Adrenal gland (tissue), 12 donors: ENCODE results near the gene ACOT11. TPM values are rescaled to one million over a fixed set of nuclear protein-coding genes. Genes with fewer than 3 reads are reported as not detected.

ENCODE experiments used
- DNase-seq, 7 donors: peaks; one replicate each; pipeline ENCODE4 v3.0.0-alpha.2; 2019 to 2020
- H3K27ac ChIP-seq, 5 donors: fragments of 200-600 bp; sonication (generic) in 4 of 5; 1 replicate in 3 of 5; 2 replicates in 2 of 5; pipeline versions ENCODE4 v1.5.1 to v1.8.0; 2016 to 2020; ENCODE audit warnings: mild to moderate bottlenecking in 1 of 5
- H3K27me3 ChIP-seq: fragments of 200-600 bp; 2 replicates; pipeline ENCODE4 v1.8.0; 2021
- H3K36me3 ChIP-seq, 2 donors: fragments of 200-600 bp; replicated peaks in 1 of 2; 1 replicate in 1 of 2; 2 replicates in 1 of 2; pipeline versions ENCODE4 v1.5.1 to v1.8.0; 2018 to 2022
- H3K4me1 ChIP-seq, 2 donors: fragments of 200-600 bp; replicated peaks in 1 of 2; 1 replicate in 1 of 2; 2 replicates in 1 of 2; pipeline versions ENCODE4 v1.5.1 to v1.8.0; 2018 to 2021
- H3K4me3 ChIP-seq, 4 donors: fragments of 200-600 bp; sonication (generic) in 3 of 4; one replicate each; pipeline ENCODE4 v1.5.1; 2016 to 2018
- H3K9me3 ChIP-seq, 3 donors: fragments of 200-600 bp; sonication (generic) in 1 of 3; replicated peaks in 1 of 3; 1 replicate in 2 of 3; 2 replicates in 1 of 3; pipeline versions ENCODE4 v1.5.1 to v1.8.0; 2016 to 2021
- CTCF ChIP-seq, 6 experiments: fragments of 450-650 bp in 4 of 6; fragments of 200-600 bp in 2 of 6; sonication (generic) in 1 of 6; IDR thresholded peaks; 1 replicate in 5 of 6; 2 replicates in 1 of 6; pipeline versions ENCODE4 v1.5.1 to v1.8.0; 2016 to 2021; ENCODE audit warnings: antibody characterized with exemption in 6 of 6, mild to moderate bottlenecking in 2 of 6, moderate library complexity in 1 of 6
- POLR2A ChIP-seq, 2 donors: fragments of 450-650 bp; IDR thresholded peaks; one replicate each; pipeline ENCODE4 v1.6.1; 2017; ENCODE audit warnings: antibody characterized with exemption in 2 of 2, mild to moderate bottlenecking in 2 of 2, moderate library complexity in 1 of 2
- WGBS, 4 donors: extraction: QIAGEN DNeasy Blood & Tissue Kit in 2 of 4; methylation state at CpG; one replicate each; pipeline versions ENCODE4 v1.1.5 to v1.1.7; 2013 to 2017; 5-methylcytosine and 5-hydroxymethylcytosine counted together
- intact Hi-C, 2 donors: fragments of 100-400 bp; cut with DNase I; formaldehyde crosslinking; loops; one replicate each; pipeline versions ENCODE4 v1.14.1 to v1.15.0; 2022 to 2023
- polyA plus RNA-seq, 3 donors: library from polyadenylated mRNA; stranded (reverse); fragments of 200-250 nt in 2 of 3; fragments of 350-450 nt in 1 of 3; fragmentation: Illumina TruSeq in 1 of 3; extraction: RNeasy Lipid Tissue Mini Kit (QIAGEN cat#74804) in 1 of 3; gene quantifications; one replicate each; pipeline ENCODE4 v1.2.3, GENCODE V29; 2013 to 2014
- total RNA-seq, 9 donors: library from RNA; depleted of rRNA in 4 of 9; stranded (reverse); fragments of >200 nt in 4 of 9; fragments of 120-200 nt in 1 of 9; fragmentation: NEBNext Ultra II Directional in 1 of 9; extraction: Animal tissue kit (Norgen Biotek cat#: 25700) in 1 of 9; gene quantifications; one replicate each; pipeline versions ENCODE4 v1.1.0 to v1.2.4, GENCODE V29; 2013 to 2023
- donor health status: healthy with polysubstance abuse.
- donor health status: Bipolar disorder and iron deficiency.
- donor health status: DM: yes; HTN: yes; CAD: no.
- donor health status: DM: no; HTN: no; CAD: no.
- donor health status: DM: no; HTN: no; CAD: no.
- donor health status: DM: yes; HTN: yes; CAD: no.

Gene ACOT11
- total and polyA plus RNA-seq, 12 donors = 1.6 to 12.7 (median 9.1) TPM

GRCh38 chr1:54580856-54581550, 33.0 kb downstream of the ACOT11 start:
- Histone ChIP-seq H3K4me1 (peaks cover 15 to 21% of the 10 kb centered on the region in 2 donors), H3K27me3 (no peaks in the 10 kb centered on the region), H3K4me3 (no peak overlapping the region), H3K27ac (peak overlapping the region in 4 of 5 donors; percentile 66 to 88 (median 85)), H3K36me3 (no peaks in the 10 kb centered on the region), H3K9me3 (no peaks in the 10 kb centered on the region)
- intact Hi-C loops = no loop called here
- DNase-seq = peak in 2 of 7 donors; percentile 54 to 60
- no peak for TF ChIP-seq CTCF (IDR thresholded peaks at IDR 0.05)
- no peak for TF ChIP-seq POLR2A (IDR thresholded peaks at IDR 0.05)
- 73 to 81% (median 77%) methylated on average over 7 to 11 of the region's 11 CpGs for WGBS, 4 donors

- no peak overlapping the region for H3K4me3 ChIP-seq
Measured at GRCh38 chr1:54581621-54582035, 33.6 kb downstream of the ACOT11 start.

GRCh38 chr1:54582566-54583306, 34.7 kb downstream of the ACOT11 start:
- WGBS, 4 donors = 74 to 89% (median 88%) methylated on average over 15 to 19 of the region's 19 CpGs
- H3K27me3 ChIP-seq = no peaks in the 10 kb centered on the region
- H3K4me1 ChIP-seq = peaks cover 15 to 19% of the 10 kb centered on the region in 2 donors

More at GRCh38 chr1:54581621-54582035, 33.6 kb downstream of the ACOT11 start:
- DNase-seq = peak; percentile 96 to 99 (median 98)
- intact Hi-C loops = no loop called here
- H3K4me1 ChIP-seq = peaks cover 15 to 21% of the 10 kb centered on the region in 2 donors
- H3K27me3 ChIP-seq = no peaks in the 10 kb centered on the region
- no peaks in the 10 kb centered on the region for H3K9me3 ChIP-seq
- WGBS, 4 donors = 38 to 64% (median 42%) methylated on average over 1 to 5 of the region's 5 CpGs
- peak overlapping the region in 4 of 5 donors; percentile 66 to 88 (median 85) for H3K27ac ChIP-seq
- no peaks in the 10 kb centered on the region for H3K36me3 ChIP-seq
- TF ChIP-seq POLR2A (IDR thresholded peaks at IDR 0.05) = peak in 1 of 2 donors; percentile 78
- no peak for TF ChIP-seq CTCF (IDR thresholded peaks at IDR 0.05)

More at GRCh38 chr1:54582566-54583306, 34.7 kb downstream of the ACOT11 start:
- intact Hi-C loops = no loop called here
- TF ChIP-seq POLR2A (IDR thresholded peaks at IDR 0.05) = no peak
- TF ChIP-seq CTCF (IDR thresholded peaks at IDR 0.05) = no peak
- no peaks in the 10 kb centered on the region for H3K9me3 ChIP-seq
- no peaks in the 10 kb centered on the region for H3K36me3 ChIP-seq
- H3K4me3 ChIP-seq = no peak overlapping the region
- peak in 2 of 7 donors; percentile 34 to 84 for DNase-seq
- H3K27ac ChIP-seq = peak overlapping the region in 1 of 5 donors; percentile 88
